ENCODE data around the gene PHF10.
A peak's percentile ranks its signal among the peaks of the same experiment; 100 is the strongest.
"Not testable (repeated sequence)": the region's sequence is repeated elsewhere in the genome, so short reads cannot be mapped to it uniquely, and the experiment has no call there.

PHF10 gene

GRCh38 chr6:169700296-169700695 is 24.0 kb downstream of the PHF10 start:
- DNase-seq (ENCODE audit: low read depth) = no peak
- in situ Hi-C loops (cut with HindIII; ENCODE audit: low sequenced_read_pairs) = no loop called here
- peak overlapping the region; percentile 92 for H3K4me3 ChIP-seq (ENCODE audit: low read depth, low read length)
- TF ChIP-seq CTCF (IDR thresholded peaks at IDR 0.05; ENCODE audit: low read depth, low read length, missing control alignments) = no peak

GRCh38 chr6:169697115-169697514 is 27.2 kb downstream of the PHF10 start:
- DNase-seq (ENCODE audit: low read depth); H3K4me3 ChIP-seq (ENCODE audit: low read depth, low read length); in situ Hi-C loops (cut with HindIII; ENCODE audit: low sequenced_read_pairs): not testable (repeated sequence)
- TF ChIP-seq CTCF (IDR thresholded peaks at IDR 0.05; ENCODE audit: low read depth, low read length, missing control alignments) = peak; percentile 30

- no peak overlapping the region for H3K4me3 ChIP-seq (ENCODE audit: low read depth, low read length)
- TF ChIP-seq CTCF (IDR thresholded peaks at IDR 0.05; ENCODE audit: low read depth, low read length, missing control alignments) = no peak
- no peak for DNase-seq (ENCODE audit: low read depth)
- in situ Hi-C loops (cut with HindIII; ENCODE audit: low sequenced_read_pairs) = no loop called here
These were observed 29.2 kb downstream of the PHF10 start for GRCh38 chr6:169695131-169695530.

- TF ChIP-seq CTCF (IDR thresholded peaks at IDR 0.05; ENCODE audit: low read depth, low read length, missing control alignments) = no peak
- in situ Hi-C loops (cut with HindIII; ENCODE audit: low sequenced_read_pairs) = no loop called here
- no peak overlapping the region for H3K4me3 ChIP-seq (ENCODE audit: low read depth, low read length)
- DNase-seq (ENCODE audit: low read depth) = no peak
These were observed 31.8 kb downstream of the PHF10 start for GRCh38 chr6:169692516-169692915.

GRCh38 chr6:169691260-169691659 is 33.0 kb downstream of the PHF10 start:
- no peak overlapping the region for H3K4me3 ChIP-seq (ENCODE audit: low read depth, low read length)
- DNase-seq (ENCODE audit: low read depth) = no peak
- no peak for TF ChIP-seq CTCF (IDR thresholded peaks at IDR 0.05; ENCODE audit: low read depth, low read length, missing control alignments)
- in situ Hi-C loops (cut with HindIII; ENCODE audit: low sequenced_read_pairs) = no loop called here

- H3K4me3 ChIP-seq (ENCODE audit: low read depth, low read length) = no peak overlapping the region
- in situ Hi-C loops (cut with HindIII; ENCODE audit: low sequenced_read_pairs) = no loop called here
- DNase-seq (ENCODE audit: low read depth) = peak; percentile 79
- no peak for TF ChIP-seq CTCF (IDR thresholded peaks at IDR 0.05; ENCODE audit: low read depth, low read length, missing control alignments)
These were observed 35.0 kb downstream of the PHF10 start for GRCh38 chr6:169689287-169689686.

GRCh38 chr6:169685860-169686259 is 38.4 kb downstream of the PHF10 start:
- TF ChIP-seq CTCF (IDR thresholded peaks at IDR 0.05; ENCODE audit: low read depth, low read length, missing control alignments) = no peak
- in situ Hi-C loops (cut with HindIII; ENCODE audit: low sequenced_read_pairs) = no loop called here
- H3K4me3 ChIP-seq (ENCODE audit: low read depth, low read length) = no peak overlapping the region
- DNase-seq (ENCODE audit: low read depth) = no peak

Measured in astrocyte of the cerebellum (primary cell).